AG09309 (cell line): Measurements from ENCODE around the gene NRG3.

Experiments
- DNase-seq: peaks from one replicate; pipeline ENCODE4 v3.0.0-alpha.2; 2010; ENCODE audit warnings: low read depth
- H3K4me3 ChIP-seq: 2 replicates; pipeline ENCODE4 v1.5.1; 2011; ENCODE audit warnings: mild to moderate bottlenecking, low read depth, low read length, moderate library complexity; ENCODE audit not compliant: control insufficient read depth
- CTCF ChIP-seq: IDR thresholded peaks from 2 replicates; pipeline ENCODE4 v1.5.1; 2011; ENCODE audit warnings: mild to moderate bottlenecking, low read depth, low read length, inconsistent platforms; ENCODE audit not compliant: insufficient read depth, control insufficient read depth; ENCODE audit errors: missing control alignments

NRG3 gene

GRCh38 chr10:82683945-82684344 lies 809.0 kb downstream of the NRG3 start:
- no peak for TF ChIP-seq CTCF
- no peak for DNase-seq
- no peak overlapping the region for H3K4me3 ChIP-seq

GRCh38 chr10:82685087-82685486 lies 810.1 kb downstream of the NRG3 start:
- DNase-seq = no peak
- no peak overlapping the region for H3K4me3 ChIP-seq
- no peak for TF ChIP-seq CTCF

GRCh38 chr10:82691211-82691610 lies 816.2 kb downstream of the NRG3 start:
- no peak for TF ChIP-seq CTCF
- DNase-seq = no peak
- H3K4me3 ChIP-seq = no peak overlapping the region

GRCh38 chr10:82692458-82692857 lies 817.5 kb downstream of the NRG3 start:
- no peak overlapping the region for H3K4me3 ChIP-seq
- no peak for TF ChIP-seq CTCF
- no peak for DNase-seq

- no peak for DNase-seq
- H3K4me3 ChIP-seq = no peak overlapping the region
- TF ChIP-seq CTCF = no peak
Observed at GRCh38 chr10:82721831-82722230, 846.8 kb downstream of the NRG3 start.

- no peak overlapping the region for H3K4me3 ChIP-seq
- no peak for TF ChIP-seq CTCF
- no peak for DNase-seq
Observed at GRCh38 chr10:82722273-82722672, 847.3 kb downstream of the NRG3 start.

GRCh38 chr10:82736305-82736704 lies 861.3 kb downstream of the NRG3 start:
- no peak for DNase-seq
- H3K4me3 ChIP-seq = no peak overlapping the region
- TF ChIP-seq CTCF = no peak
